ENCODE data around the gene PRKAR1B. TPM values are rescaled to one million over a fixed set of nuclear protein-coding genes. Genes with fewer than 3 reads are reported as not detected.

PRKAR1B gene
- total and polyA plus RNA-seq, 7 donors = 9.5 to 26.6 (median 11.4) TPM

DNA sequence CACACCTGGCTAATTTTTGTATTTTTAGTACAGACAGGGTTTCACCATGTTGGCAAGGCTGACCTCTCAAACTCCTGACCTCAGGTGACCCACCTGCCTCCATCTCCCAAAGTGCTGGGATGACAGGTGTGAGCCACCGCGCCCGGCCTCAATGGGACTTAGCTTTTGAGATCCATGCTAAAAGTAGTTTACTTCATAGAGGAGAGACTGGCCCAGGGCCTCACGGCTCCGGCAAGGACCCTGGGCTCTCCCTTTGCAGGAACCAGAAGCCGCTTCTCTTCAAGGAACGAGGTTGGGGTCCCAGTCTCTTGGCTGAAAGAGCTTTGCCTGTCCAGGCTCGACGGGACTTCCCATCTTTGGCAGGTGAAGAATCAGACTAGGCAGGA lies 30.7 kb downstream of the PRKAR1B start:
- Histone ChIP-seq H3K4me1 (no peaks in the 10 kb centered on the region), H3K27ac (no peak overlapping the region), H3K4me3 (no peak overlapping the region), H3K9me3 (no peaks in the 10 kb centered on the region), H3K36me3 (no peaks in the 10 kb centered on the region), H3K27me3 (no peaks in the 10 kb centered on the region)
- no peak for DNase-seq
- no peak for TF ChIP-seq EP300 (IDR thresholded peaks at IDR 0.05)
- TF ChIP-seq POLR2AphosphoS5 (IDR thresholded peaks at IDR 0.05) = no peak
- no peak for TF ChIP-seq POLR2A (IDR thresholded peaks at IDR 0.05)
- TF ChIP-seq, protein P1, sequence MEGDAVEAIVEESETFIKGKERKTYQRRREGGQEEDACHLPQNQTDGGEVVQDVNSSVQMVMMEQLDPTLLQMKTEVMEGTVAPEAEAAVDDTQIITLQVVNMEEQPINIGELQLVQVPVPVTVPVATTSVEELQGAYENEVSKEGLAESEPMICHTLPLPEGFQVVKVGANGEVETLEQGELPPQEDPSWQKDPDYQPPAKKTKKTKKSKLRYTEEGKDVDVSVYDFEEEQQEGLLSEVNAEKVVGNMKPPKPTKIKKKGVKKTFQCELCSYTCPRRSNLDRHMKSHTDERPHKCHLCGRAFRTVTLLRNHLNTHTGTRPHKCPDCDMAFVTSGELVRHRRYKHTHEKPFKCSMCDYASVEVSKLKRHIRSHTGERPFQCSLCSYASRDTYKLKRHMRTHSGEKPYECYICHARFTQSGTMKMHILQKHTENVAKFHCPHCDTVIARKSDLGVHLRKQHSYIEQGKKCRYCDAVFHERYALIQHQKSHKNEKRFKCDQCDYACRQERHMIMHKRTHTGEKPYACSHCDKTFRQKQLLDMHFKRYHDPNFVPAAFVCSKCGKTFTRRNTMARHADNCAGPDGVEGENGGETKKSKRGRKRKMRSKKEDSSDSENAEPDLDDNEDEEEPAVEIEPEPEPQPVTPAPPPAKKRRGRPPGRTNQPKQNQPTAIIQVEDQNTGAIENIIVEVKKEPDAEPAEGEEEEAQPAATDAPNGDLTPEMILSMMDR (IDR thresholded peaks at IDR 0.05) = no peak
- intact Hi-C loops (cut with DNase I) = no loop called here
- 96 to 97% methylated on average over 9 of the region's 9 CpGs for WGBS, 2 donors

DNA sequence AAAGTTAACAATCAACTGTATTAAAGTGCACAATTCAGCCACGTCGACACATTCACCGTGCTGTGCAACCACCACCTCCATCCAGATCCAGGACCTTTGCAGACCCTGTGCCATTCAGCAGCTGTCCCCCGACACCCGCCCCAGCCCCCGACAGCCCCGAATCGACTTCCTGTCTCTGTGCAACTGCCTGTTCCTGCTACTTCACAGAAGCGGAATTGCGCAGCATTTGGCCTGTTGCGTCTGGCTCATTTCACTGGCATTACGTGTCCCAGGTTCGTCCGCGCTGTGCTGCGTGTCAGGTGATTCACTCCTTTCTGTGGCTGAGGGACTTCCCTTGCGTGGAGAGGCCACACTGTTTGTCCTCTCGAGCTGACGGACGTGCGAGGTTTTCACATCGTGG lies 33.8 kb downstream of the PRKAR1B start:
- Histone ChIP-seq H3K27me3 (no peaks in the 10 kb centered on the region), H3K4me3 (no peak overlapping the region)
- 94 to 98% methylated on average over 22 of the region's 22 CpGs for WGBS, 2 donors

DNA sequence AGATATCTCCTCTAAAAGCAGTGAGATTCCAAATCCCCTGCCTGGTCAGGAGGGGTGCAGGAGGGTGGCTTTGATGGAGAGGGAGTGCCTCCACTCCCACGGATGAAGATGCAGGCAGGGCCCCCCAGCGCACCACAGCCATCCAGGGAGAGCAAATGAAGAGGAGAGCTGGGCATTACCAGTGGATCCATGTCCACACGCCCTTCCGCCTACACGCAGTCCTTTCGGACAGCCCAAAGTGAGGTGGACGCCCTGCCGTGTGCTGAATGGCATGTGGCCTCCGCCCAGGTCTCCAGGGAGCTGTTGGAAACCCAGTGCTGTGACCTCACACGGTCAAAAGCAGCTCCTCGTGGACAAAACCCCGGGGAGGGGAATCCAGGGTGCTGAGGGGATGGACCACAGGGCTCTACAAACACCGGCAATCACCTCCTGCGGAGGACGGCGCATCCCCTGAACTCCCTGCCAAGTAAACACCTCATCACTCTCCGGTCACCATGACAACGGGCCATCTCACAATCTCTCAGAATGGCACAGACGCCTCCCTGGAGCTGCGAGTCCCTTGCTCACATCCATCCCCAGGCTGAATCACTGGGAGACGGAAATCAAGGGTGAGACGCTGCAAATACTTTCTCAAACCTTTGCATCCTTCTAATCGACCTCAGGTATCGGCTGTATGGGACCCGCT lies 35.6 kb downstream of the PRKAR1B start:
- H3K4me3 ChIP-seq = no peak overlapping the region
- no peaks in the 10 kb centered on the region for H3K36me3 ChIP-seq
- intact Hi-C loops (cut with DNase I) = no loop called here
- DNase-seq = peak; percentile 54
- peaks cover 0 to 12% (median 4%) of the 10 kb centered on the region in 4 donors for H3K9me3 ChIP-seq
- whole genome bisulfite sequencing, 2 donors = 96 to 97% methylated on average over 25 of the region's 25 CpGs
- no peak for TF ChIP-seq POLR2AphosphoS5 (IDR thresholded peaks at IDR 0.05)
- no peak for TF ChIP-seq POLR2A (IDR thresholded peaks at IDR 0.05)
- TF ChIP-seq, protein P1 (IDR thresholded peaks at IDR 0.05) = no peak
- TF ChIP-seq EP300 (IDR thresholded peaks at IDR 0.05) = no peak
- no peak overlapping the region for H3K27ac ChIP-seq
- no peaks in the 10 kb centered on the region for H3K27me3 ChIP-seq
- no peaks in the 10 kb centered on the region for H3K4me1 ChIP-seq

More for the DNA sequence above, 33.8 kb downstream of the PRKAR1B start:
- TF ChIP-seq POLR2AphosphoS5 (IDR thresholded peaks at IDR 0.05) (no peak), POLR2A (IDR thresholded peaks at IDR 0.05) (no peak), EP300 (IDR thresholded peaks at IDR 0.05) (no peak)
- TF ChIP-seq, protein P1 (IDR thresholded peaks at IDR 0.05) = no peak
- Histone ChIP-seq H3K27ac (no peak overlapping the region), H3K4me1 (no peaks in the 10 kb centered on the region), H3K9me3 (peaks cover 0 to 8% (median 4%) of the 10 kb centered on the region in 4 donors), H3K36me3 (no peaks in the 10 kb centered on the region)
- DNase-seq = peak; percentile 42
- intact Hi-C loops (cut with DNase I) = no loop called here

DNA sequence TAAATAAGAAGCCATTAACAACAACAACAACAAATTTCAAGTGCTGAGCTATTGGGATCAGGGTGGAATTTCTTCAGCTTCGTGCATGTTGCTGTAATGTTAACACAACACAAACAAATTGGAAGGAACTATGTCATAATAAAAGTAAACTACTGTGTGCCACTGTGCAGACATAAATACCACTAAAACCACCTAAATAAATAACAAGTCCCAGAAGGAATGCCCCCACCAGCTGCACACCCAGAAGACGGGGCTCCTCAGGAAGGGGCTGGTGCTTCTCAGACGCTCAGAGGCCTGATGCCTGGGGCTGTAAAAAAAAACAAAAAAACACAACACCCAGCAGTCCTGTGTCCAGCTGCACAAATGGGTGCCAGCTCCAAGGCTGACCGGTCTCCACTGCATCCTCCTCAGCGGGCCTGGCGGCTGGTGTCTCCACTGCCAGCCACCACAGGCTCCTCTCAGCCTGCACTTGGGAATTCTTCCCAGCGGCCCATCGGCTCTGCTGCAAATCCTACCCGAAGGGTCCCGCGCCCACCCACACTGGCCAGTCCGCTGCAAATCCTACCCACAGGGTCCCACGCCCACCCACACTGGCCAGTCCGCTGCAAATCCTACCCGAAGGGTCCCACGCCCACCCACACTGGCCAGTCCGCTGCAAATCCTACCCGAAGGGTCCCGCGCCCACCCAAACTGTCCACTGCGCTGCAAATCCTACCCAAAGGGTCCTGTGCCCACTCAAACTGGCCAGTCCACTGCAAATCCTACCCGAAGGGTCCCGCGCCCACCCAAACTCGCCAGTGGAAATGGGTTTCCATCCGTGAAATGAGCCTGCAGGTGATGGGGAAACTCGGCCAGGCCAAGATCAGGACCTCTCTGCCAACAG lies 36.4 kb downstream of the PRKAR1B start:
- intact Hi-C loops (cut with DNase I) = no loop called here
- H3K27me3 ChIP-seq = no peaks in the 10 kb centered on the region
- peak; percentile 54 for DNase-seq
- TF ChIP-seq, protein P1 (IDR thresholded peaks at IDR 0.05) = no peak
- TF ChIP-seq POLR2AphosphoS5 (IDR thresholded peaks at IDR 0.05) (no peak), POLR2A (IDR thresholded peaks at IDR 0.05) (no peak), EP300 (IDR thresholded peaks at IDR 0.05) (no peak)
- H3K9me3 ChIP-seq = peaks cover 0 to 14% (median 6%) of the 10 kb centered on the region in 4 donors
- no peak overlapping the region for H3K27ac ChIP-seq
- 94 to 96% methylated on average over 27 of the region's 27 CpGs for WGBS, 2 donors
- no peaks in the 10 kb centered on the region for H3K36me3 ChIP-seq
- no peak overlapping the region for H3K4me3 ChIP-seq
- H3K4me1 ChIP-seq = no peaks in the 10 kb centered on the region

Measured in sigmoid colon (tissue), 7 donors.